DMS53 (cell line): Measurements from ENCODE around the gene TWIST2.

Experiments
- DNase-seq: peaks from one replicate; lab custom pipeline; 2025; lab: John Stamatoyannopoulos, UW

The TWIST2 gene

DNA sequence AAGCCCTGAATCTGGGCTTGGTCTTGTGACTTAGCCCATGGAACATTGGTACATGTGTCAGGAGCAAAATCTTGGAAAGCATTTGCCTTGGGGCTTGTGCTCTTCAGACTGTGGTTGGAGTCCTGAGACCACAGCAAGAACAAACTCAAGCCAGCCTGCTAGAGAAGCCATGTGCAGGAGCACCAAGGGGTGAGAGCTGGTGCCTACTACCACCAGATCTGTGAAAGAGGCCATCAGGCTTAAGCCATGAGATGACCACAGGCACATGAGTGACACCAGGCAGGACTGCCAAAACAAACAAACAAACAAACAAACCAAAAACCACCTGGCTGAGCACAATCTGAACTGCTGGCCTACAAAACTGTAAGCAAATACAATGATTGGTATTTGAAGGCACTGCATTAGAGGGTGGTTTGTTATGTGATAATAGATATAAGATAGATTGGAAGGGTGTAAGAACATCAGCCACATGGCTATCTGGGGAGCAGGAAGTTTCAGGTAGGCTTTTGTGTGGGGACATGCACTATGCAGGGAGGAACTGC, 9.0 kb upstream of the TWIST2 start:
- DNase-seq: no peak

DNA sequence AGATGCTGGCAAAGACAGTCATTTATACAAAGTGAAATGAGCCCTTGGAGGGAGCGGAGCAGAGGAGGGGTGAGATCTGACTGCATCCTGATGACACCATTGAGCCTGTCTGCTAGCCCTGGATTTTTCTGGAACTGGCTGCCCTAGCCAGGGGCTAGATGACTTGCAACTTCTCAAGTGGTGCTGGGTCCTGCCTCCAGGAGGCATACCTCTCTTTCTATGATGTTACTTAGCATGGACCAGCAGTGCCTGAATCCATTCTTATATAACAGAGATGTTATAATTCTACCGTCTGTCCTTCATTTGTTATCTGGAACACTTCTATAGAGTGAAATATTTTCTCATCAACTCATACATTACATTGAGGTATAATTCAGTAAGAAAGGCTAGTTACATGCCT, 8.5 kb upstream of the TWIST2 start:
- no peak for DNase-seq

DNA sequence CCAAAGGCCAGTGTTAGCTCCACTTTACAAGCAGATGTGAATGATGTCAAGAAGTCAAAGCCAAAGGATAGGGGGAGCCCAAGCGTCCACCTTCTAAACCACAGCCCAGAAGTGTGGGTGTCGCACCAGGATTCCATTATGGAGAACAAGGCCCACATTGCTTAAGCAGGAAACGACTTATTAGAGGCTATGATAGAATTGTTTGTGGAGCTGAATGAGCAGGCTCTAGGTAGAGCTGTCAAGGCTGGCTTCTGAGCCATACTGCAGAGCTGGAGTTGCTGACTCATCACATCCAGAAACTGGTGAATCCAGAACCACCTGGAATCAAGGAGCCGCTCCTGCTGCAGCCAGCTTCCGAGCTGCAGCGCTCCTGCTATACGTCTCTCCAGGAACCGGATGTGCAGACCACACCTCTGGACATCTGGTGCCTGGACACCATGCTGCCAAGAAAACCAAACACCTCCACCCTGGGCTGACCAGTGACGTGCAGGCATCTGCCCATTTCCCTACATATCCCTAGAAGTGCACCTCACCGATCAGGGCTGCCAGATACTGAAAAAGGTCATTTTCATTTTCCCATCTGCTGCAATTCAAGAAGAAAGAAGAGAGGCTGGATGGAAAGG, 6.2 kb upstream of the TWIST2 start:
- DNase-seq: no peak

DNA sequence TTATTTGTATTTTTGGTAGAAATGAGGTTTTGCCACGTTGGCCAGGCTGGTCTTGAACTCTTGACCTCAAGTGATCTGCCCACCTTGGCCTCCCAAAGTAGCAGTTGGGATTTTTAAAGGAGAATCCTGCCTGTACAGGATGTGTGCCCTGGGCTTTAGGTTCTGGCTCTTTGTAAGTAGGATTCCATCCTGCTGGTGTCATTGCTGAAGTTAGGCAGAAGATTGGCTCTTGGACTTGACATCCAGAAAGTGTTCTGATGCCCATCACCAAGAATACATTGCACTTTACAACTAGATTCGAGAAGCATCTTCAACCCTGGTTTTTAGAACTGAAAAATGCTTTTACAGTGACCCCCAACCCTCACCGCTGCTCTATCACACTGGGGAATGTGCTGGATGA, 4.4 kb upstream of the TWIST2 start:
- no peak for DNase-seq

DNA sequence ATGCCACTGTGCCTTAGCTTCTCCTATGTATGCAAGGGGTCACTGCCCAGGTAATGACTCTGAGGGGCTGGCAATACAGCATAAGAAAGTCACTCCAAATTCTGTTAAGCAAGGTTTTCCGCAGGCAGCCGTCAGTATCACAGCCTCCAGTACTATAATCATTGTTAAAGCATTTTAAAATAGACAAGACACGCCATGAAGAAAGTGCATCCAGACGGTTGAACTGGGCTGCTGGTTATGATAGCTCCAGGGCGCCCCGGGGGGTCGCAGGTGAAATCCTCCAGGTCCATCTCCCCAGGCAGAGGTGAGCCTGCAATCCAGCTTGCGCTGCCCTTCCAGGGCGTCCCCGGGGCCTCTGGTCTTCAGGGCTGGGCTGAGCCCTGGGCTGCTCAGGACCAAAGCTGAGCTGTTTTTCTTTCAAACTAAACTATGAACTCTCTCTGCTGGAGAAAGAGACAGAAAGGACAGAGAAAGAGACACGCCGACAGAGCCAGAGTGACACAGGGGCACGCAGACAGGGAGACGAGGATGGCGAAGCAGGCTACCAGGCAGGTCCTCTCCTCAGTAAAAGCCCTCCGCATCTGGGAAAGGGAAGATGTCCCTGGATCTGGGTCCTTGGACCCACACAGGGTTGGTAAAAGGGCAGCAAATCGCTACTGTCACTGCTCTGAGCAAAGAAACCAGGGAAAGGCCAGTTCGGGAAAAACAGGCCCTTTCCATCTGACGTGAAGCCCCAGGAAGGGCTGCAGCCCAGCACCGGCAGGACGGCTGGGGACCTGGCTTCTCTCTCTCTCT, 2.1 kb upstream of the TWIST2 start:
- no peak for DNase-seq

DNA sequence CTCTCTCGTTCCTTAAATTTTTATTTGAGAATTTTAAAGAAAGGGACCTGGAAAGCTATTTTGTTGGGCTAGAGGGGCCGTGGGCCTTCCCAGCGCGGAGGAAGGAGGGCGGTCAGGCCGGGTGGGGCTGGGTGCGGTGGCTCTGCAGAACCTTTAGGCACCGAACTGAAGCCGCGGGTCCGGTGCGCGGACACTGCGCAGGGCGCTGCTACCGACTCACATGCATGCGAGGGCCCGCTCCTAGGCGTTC, 1.6 kb upstream of the TWIST2 start:
- DNase-seq: no peak

DNA sequence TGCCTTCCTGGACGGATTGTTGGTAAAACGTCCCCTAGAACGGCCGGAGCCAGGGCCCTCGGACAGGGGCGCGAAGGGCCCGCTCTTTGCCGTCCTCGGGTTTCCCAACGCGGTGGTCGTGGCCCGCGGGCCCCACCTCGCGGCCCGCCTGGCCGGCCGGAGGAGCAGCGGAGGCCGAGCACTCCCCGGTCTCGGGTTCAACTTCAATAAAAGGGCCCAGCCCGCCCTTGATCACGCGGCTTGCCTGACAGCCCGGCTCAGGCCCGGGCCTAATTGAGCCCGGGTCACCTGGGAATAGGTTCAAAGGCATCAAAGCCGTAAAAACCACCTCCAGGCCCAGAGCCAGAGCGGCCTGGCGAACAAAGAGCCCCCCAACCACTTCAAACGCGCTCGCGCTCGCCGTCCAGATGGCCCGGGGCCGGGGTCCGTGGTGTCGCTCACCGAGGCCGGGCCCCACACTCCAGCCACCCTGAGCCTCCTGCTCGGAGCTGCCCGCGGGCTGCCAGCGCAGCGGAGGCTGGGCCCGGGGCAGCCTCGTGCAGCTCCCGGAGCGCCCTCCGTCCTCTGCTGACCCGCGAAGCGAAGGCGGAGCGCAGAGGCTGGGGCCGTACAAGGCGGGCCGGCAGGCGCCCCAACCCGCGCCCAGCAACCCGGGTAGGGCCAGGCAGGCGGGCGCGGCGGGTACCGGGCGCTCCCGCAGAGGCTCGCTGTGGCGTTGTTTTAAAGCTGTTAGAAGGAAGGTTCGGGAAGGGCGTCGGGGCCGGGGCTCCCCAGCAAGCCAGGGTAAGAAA, 1.1 kb upstream of the TWIST2 start:
- DNase-seq: no peak

DNA sequence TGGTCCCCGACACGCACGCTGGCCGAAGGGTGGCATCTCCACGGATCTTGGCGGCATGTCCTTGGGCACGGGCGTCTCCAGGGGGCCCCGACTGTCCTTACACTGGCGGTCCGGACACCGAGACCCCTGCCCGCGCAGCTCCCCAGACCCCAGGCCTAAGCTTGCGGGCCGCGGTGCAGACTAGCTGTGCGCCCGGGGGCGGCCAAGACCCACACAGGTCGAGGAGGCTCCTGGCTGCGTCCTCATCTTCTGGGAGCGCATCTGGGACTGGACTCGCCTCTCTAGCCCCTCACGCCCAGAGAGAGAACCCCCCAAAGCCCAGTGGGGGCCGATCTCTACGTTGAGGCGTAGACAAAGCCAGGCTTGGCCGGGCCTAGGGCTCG, 475 bp upstream of the TWIST2 start:
- no peak for DNase-seq

DNA sequence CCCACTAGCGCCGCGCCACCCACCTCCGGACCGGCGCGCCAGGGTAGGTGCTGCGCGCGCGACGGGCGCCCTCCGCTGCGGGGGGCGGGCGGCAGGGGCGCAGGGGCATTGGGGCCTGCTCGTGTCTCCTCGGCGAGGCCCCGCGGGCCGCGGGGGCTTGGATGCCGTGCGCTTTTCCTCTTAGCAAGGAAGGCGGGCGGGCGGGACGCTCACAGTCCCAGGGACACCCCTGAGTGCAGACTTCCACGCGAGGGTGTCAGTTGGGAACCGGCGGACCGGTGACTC, 748 bp downstream of the TWIST2 start:
- no peak for DNase-seq

DNA sequence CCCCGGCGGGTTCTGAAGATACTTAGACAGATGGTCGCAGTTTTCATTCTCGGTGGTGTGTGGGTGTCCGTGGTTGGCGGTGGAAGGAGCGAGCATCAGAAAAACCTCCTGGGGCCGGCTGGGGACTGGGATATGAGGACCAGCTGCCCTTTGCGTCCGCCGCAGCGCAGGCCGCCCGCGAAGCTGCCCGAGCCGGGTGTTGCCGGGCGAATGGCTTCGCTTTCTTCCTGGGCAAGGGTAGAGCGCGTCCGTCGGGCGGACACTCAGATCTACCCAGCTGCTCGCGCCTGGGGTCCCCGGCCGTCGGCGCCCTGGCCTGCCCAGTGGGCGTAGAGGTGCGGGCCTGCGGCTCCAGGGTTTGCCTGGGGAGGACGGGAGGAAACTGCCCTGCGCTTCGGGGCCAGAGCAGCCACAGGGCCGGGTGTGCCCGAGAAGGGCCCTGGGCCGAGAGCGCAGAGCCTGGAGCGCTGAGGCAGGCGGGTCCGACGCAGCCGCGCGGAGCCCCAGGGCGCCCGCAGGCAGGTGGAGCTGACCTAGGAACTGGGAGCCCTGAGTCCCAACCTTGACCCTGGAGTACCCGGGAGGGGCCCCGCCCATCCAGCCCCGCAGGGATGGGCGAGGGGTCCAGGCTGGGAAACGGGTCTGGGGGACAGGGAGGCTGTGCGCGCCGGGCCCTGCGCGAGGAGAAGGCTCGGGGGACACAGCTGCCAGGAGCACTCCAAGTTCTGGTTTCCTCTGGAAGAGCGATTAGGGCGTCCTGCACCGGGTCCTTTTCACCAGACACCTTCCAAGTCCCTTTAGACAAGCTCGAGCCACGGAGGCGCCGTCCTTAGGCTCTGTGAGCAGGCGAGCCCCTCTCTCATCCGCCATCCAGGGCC, 1.3 kb downstream of the TWIST2 start:
- no peak for DNase-seq

DNA sequence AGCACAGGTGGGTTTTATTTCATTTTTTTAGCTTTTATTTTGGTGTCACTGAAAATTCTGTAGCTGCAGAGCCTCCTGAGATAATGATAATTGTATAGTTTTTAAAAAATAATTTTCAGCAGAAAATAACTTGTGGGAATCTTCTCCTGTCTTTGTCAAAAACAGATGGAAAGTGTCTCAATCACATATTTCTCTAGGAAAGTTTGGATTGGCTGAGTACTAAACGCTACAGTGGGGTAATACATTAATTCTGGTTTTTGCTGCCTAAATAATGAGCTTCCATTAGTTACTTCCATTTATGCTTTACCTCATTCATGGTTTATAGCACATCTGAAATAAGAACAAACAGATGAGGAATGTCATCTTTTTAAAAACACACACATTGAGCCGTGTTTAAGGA, 2.2 kb downstream of the TWIST2 start:
- no peak for DNase-seq

DNA sequence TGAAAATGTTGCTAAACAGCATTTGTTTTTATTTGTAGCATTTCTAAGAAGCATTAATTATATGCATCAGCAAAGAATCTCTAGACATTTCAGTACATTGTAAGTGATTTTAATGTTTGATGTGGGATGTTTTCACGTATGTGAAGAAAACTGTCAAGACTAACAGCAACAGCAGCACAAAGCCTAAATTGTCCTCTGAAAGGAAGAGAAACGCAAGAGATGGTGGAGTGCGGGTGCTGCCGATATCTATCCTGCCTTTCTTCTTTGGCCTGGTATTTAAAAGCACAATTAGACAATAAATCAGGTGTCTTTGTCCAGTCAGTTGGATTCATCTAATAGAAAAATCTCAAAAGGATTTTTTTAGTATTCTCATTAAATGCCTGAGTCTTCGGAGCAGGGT, 3.1 kb downstream of the TWIST2 start:
- no peak for DNase-seq

DNA sequence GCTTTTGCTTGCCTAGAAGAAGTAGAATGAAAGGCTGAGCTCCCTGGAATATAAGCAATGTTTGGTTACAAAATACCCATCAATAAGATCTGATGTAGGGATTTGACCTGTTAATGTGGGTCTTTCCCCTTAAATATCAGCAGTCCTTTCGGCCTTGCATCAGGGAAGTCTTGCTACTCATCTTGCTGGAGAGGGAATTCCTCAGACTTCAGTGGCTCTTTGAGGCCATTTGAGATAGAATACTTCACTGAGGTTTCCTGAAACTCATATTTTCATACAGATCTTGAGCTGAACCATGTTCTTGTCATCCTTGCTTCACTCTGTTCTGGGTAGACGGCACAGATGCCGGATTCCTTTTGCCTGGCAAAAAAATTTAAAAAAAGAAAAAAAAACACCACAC, 3.9 kb downstream of the TWIST2 start:
- no peak for DNase-seq

DNA sequence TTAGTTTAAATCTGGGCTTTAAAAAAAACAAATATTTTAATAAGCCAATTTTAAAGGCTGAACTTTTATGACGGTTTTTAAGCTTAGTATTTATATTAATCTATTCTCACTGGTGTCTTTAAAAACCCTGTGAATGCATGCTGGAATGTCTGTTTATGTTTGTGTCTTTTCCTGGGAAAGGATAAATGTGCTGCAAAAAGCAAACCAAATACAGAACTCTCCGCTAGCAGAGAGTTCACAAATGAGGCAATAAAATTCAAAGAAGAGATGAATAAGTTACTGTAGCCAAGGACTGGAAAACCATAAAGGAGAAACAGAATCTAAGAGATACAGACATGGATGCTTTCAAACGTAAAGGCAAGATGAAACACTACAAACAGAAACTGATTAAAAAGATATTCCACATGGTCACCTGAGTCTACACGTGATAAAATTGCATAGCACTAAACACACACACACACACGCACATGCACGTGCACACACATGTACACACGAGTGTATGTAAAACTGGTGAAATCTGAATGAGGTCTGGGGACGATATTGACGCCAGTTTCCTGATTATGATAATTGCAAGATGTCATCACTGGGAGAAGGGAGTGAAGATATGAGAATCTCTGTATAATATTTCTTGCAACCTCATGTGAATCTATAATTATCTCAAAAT, 4.5 kb downstream of the TWIST2 start:
- no peak for DNase-seq

DNA sequence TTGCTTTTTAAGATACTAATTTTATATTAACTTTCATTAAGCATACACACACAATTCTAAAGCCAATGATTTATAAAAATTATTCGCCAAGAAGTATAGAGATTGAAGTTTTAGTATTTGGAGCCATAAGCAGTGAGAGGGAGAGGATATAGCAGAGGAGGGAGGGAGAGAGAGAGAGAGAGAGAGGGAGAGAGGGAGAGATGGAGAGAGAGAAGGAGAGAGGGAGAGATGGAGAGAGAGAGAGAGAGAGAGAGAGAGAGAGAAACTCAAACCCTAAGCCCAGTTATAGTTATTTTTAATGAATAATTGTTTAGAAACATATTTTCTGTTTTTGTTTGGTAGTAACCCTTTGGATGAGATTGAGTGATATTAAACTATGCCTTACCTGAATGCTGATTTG, 5.3 kb downstream of the TWIST2 start:
- no peak for DNase-seq

DNA sequence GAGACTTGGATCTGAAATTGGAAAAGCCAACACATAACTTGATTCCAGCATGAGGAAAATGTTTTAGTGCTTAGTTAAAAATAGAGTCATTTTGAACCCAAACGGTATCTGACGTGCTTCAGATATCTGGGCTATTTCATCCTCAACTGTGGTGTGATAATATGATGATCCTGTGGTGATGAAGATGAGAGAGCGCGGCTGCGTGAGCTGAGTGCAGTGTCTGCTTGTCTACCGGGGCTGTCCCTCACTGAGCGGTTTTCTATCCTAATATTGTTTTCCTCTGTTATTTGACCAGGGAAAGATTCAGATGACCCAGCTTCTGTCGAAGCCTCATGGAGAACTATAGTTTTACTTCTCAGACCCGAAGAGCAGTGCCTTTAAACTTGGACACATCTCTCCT, 5.8 kb downstream of the TWIST2 start:
- no peak for DNase-seq

DNA sequence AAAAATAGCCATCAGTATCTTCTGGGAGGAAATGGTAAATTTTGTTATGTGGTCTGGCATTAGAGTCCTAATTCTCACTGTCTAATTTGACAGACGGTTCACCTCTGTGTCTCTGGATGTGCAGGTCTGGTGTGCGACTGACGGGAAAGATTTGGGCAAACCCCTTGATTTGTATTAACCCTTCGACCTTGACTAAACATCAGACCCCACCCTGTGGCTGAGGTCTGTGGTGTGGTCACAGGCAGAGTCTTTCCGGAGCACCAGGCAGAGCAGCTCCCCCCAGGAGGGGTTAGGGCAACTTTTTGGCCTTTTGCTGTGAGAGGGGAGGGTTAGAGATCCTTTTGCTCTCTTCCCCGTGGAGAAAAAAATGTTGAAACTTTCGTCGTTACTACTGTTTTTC, 6.4 kb downstream of the TWIST2 start:
- no peak for DNase-seq

DNA sequence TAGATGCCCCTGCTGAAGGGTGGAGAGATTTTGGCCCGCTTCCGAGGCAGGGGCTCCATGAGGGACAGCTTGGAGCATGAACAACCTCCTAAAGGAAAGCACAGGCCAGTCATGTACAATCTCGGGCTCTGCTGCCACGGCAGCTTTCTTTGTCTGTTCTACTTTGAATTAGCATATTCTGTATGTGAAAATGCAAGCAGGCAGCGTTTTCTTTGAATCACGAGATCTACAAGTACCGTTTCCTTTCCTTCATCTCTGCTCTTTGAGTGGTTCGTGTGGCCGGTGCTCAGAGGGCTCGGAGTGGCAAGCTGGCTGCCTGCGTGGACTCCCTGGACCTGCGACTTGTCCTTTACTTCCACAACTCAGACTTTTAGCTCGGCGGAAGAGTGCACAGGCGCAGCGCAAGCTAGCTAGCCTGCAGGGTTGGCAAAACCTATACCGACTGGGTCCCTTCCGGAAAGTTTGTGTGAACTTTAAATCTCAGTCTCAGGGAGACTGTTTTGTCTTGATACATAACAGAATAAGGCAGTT, 6.9 kb downstream of the TWIST2 start:
- DNase-seq: no peak

DNA sequence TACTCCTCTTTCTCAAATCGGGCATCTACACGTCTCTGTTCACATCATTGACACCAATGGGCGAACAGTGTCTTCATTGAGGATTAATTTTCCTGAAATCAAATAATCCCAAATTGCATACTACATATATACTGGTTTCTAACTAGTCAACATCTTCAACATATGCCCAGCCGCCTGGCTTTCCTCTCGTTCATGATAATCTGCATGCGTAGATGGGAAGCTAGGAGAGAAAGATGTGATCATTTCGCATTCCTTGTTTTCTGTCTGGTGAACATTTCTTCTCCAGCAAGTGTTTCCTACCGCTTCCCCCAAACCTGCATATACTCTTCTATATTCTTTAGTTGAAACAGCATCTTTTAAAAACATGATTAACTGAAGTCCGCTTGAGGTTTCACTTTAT, 7.4 kb downstream of the TWIST2 start:
- no peak for DNase-seq

DNA sequence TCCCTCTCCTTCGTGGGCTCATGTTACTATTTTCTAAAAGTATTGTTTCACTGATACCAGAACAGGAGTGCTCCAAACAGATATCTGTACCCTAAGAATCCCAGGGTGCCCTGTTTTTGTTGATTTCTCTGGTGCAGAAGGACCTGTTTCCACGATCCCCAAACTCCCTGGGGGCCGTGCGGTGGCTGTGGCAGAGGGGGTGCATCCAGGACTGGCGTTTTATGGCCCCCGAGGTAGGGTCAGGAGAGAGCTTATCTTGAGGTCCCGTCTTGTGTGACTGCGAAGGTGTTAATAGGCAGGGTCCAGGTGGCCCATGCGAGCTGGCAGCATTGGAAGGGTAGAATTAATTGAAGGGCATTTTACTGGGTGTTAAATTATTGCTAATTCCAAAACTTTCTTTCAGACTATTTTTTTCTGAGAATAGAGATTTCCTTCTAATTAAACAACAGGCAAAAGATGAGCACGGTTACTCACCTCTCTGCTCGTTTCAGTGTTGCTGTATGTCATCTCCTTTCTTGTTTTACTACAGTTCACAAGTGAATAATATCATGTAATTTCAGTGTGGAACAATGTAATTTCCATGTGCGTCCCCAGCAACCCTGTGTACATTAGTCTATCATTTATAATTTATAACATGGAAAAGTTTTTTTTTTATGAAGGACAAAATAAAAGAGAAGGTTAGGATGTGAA, 8.2 kb downstream of the TWIST2 start:
- no peak for DNase-seq
